ENCODE results near the gene DUSP15.

DUSP15 gene

DNA sequence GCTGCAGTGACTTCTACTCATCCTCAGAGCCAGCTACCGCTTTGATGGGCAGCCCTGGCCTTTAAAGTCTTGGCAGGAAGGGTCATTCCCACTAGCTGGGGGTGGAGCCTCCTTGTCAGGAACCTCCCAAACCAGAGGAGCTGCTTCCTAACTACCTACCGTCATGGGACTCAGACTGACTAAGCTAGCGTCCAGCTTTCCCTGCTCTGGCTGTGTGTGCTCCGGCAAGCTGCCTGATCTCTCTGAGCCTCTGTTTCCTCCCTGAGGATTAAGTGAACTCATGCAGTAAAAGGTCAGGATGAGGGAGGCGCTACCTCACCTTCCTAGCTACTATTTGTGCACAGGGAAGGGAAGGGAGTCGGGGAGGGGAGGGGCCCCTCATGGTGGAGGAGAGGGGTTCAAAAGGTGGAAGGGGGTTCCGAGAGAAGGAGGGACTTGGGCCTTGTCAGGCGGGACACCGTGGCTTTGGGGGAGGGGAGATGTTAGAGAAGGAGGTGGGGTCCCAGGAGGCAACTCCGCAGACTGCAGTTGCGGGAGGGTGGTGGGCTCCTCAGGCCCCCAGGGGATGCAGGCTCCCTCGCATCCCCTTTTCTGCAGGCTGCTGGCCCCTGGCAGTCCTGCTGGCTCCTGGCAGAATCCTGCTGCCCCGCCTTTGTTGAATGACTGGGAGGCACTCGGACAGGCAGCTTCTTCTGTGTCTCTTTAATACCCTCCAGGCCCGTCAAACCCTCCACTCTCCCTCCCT is 9.8 kb downstream of the DUSP15 start:
- no peak for DNase-seq (ENCODE audit: low read depth in 2 of 2)

DNA sequence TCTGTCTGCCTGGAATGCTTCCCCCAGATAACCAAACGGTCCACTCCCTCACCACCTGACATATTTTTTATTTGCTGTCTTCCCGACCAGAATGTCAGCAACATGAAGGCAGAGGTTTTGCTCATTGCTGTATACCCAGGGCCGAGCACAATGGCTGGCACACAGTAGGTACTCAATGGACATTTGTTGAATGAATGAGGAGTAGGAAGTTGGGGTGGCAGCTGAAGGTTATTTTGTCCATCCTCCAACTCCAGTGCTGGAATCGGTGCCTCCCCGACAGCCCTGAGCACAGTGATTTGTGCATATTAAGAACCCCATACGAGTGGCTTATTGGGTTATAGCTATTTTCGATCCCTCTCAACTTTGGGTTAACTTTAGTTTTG is 10.3 kb downstream of the DUSP15 start:
- no peak for DNase-seq (ENCODE audit: low read depth in 2 of 2)

GRCh38 chr20:31859266-31859997 is 10.9 kb downstream of the DUSP15 start:
- no peak for DNase-seq (ENCODE audit: low read depth in 2 of 2)

DNA sequence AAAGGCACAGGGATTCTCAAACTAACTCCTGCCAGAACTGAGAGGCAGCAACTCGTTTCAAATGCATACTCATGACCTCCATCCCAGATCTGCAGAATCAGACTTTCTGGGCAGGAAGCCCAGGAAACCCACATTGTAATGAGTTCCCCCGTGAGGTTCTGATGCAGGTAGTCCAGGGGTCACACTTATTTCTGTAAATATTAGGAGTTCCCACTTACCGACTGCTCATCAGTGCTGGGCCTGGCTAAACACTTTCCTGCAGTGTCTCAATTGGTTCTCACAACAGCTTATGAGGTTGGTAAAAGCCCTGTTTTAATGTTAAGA is 11.6 kb downstream of the DUSP15 start:
- no peak for DNase-seq (ENCODE audit: low read depth in 2 of 2)

- DNase-seq (ENCODE audit: low read depth in 2 of 2), result no peak
Observed at GRCh38 chr20:31857861-31858759, 12.2 kb downstream of the DUSP15 start.

GRCh38 chr20:31856516-31856915 is 13.8 kb downstream of the DUSP15 start:
- DNase-seq (ENCODE audit: low read depth in 2 of 2), result no peak

DNA sequence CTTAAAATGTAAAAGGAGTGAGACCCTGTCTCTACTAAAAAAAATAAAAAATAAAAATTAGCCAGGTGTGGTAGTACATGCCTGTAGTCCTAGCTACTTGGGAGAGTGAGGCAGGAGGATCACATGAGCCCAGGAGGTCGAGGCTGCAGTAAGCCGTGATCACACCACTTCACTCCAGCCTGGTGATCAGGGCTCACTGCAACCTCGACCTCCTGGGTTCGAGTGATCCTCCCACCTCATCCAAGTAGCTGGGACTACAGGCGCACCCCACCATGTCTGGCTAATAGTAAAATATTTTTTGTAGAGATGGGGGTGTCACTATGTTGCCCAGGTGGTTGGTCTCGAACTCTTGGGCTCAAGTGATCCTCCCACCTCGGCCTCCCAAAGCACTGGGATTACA is 16.8 kb downstream of the DUSP15 start:
- DNase-seq (ENCODE audit: low read depth in 2 of 2), result no peak

GRCh38 chr20:31851240-31851955 is 18.9 kb downstream of the DUSP15 start:
- no peak for DNase-seq (ENCODE audit: low read depth in 2 of 2)

DNA sequence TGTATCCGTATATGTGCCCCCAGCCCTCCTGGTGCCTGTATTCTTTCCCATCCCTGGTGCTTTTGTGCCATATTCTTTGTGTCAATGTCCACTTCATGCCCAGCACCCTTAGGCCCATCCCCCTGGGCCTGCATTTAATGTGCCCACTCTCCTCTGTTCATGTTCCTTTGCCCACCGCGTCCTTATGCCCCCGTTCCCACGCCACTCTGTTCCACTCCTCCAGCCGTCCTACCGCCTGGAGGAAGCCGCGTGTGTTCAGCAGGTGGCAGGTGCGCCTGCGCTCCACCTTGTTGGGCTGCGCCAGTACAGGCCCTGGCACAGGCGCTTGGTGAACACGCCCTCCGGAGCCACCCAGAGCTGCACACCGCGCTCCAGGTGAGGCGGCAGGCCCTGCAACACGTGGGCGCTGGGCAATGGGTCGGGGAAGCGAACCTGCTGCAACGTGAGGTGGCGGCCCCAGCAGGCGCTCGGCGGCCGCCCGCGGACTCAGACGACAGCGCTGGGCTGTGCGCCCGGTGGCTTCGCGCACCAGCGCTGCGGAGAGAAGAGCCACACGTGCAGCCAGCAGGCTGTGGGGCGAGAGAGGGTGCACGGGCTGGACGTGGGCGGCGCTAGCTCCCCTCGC is 20.9 kb downstream of the DUSP15 start:
- DNase-seq (ENCODE audit: low read depth in 2 of 2), result no peak

- no peak for DNase-seq (ENCODE audit: low read depth in 2 of 2)
Observed at GRCh38 chr20:31848088-31848999, 22.0 kb downstream of the DUSP15 start.

- no peak for DNase-seq (ENCODE audit: low read depth in 2 of 2)
Observed at GRCh38 chr20:31846793-31847138, 23.6 kb downstream of the DUSP15 start.

- no peak for DNase-seq (ENCODE audit: low read depth in 2 of 2)
Observed at GRCh38 chr20:31845300-31845863, 24.9 kb downstream of the DUSP15 start, which contains the start of gene FOXS1. FOXS1 (minus strand) TSS chr20:31845604; CDS start chr20:31845542, 62 bp downstream.

DNA sequence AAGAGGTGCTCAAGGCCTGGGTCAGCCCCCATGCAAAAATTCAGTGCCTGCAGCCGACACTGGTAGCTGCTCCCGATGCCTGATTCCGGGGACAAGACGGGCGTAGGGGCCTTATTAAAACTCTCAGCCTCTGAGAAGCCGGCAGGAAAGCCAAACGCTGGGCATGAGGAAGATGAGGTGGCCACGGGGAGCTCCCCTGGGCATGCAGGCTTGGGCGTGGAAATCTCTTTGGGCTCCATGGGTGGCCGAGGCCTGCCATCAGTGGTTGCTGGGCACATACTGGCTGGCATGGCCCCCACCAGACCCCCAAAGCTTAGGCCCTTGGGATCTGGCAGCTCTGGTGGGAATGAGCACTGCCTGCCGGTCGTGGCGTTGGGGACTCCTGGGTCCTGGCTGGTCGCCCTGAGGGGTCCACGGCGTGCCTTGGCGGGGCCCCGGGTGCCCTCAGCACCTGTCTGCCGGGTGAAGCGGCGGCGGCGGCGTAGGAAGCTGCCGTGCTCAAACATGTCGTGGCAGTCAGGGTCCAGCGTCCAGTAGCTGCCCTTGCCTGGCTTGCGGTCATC is 25.5 kb downstream of the DUSP15 start:
- DNase-seq (ENCODE audit: low read depth in 2 of 2), result no peak

GRCh38 chr20:31843881-31844280 is 26.4 kb downstream of the DUSP15 start:
- DNase-seq (ENCODE audit: low read depth in 2 of 2), result no peak

- DNase-seq (ENCODE audit: low read depth in 2 of 2), result no peak
Observed at GRCh38 chr20:31843288-31843687, 27.0 kb downstream of the DUSP15 start.

GRCh38 chr20:31842471-31843157 is 27.7 kb downstream of the DUSP15 start:
- DNase-seq (ENCODE audit: low read depth in 2 of 2), result no peak

- no peak for DNase-seq (ENCODE audit: low read depth in 2 of 2)
Observed at GRCh38 chr20:31841928-31842327, 28.4 kb downstream of the DUSP15 start.

GRCh38 chr20:31840906-31841816 is 29.2 kb downstream of the DUSP15 start:
- DNase-seq (ENCODE audit: low read depth in 2 of 2), result no peak
